K562 (cell line): ENCODE results near the gene NUCKS1.

Source experiments
- HDAC2 ChIP-seq: fragments of 450-650 bp; IDR thresholded peaks from 2 replicates; pipeline ENCODE4 v1.6.1; 2016; ENCODE audit warnings: mild to moderate bottlenecking
- MAFK ChIP-seq: IDR thresholded peaks from 2 replicates; pipeline ENCODE4 v1.6.1; 2011; ENCODE audit warnings: low read length, improper control_type of control experiment
- MXI1 ChIP-seq: IDR thresholded peaks from 2 replicates; pipeline ENCODE4 v1.6.1; 2011; ENCODE audit warnings: low read depth, mild to moderate bottlenecking, improper control_type of control experiment, low read length
- TF ChIP-seq, protein P1 (sequence below), 3 experiments: IDR thresholded peaks in 2 of 3; conservative IDR thresholded peaks in 1 of 3; 2 replicates each; pipeline ENCODE4 v1.5.1; 2011 to 2012; ENCODE audit warnings: low read length in 3 of 3, mild to moderate bottlenecking in 3 of 3, control low read depth in 2 of 3, improper control_type of control experiment in 1 of 3, inconsistent platforms in 1 of 3, low read depth in 1 of 3, mixed read lengths in 1 of 3, moderate library complexity in 1 of 3; ENCODE audit not compliant: insufficient read depth in 2 of 3

DNA sequence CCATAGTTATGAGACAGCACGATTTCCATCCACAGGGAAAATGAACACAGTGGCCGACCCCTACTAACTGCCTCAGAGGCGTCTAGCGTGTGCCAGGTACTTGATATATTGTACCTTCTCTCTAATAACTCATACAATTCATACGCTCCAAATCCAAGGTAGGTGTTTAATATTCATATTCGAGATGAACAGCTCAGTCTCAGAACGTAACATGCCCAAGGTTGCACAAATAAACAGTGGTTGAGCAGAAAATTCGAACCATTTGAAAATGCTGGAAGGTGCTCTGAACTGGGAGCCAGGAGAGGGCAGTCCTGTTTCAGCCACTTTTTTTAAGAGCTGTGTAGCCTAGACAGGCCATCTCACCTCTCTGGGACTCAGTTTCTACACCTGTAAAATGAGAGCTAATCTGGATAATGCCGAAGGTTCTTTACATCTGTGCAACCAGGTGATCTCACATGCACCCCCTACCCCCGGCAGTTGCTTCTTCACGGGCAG lies 77.5 kb downstream of the NUCKS1 start:
- TF ChIP-seq MXI1 (no peak), MAFK (no peak), HDAC2 (no peak)
- TF ChIP-seq, protein P1, sequence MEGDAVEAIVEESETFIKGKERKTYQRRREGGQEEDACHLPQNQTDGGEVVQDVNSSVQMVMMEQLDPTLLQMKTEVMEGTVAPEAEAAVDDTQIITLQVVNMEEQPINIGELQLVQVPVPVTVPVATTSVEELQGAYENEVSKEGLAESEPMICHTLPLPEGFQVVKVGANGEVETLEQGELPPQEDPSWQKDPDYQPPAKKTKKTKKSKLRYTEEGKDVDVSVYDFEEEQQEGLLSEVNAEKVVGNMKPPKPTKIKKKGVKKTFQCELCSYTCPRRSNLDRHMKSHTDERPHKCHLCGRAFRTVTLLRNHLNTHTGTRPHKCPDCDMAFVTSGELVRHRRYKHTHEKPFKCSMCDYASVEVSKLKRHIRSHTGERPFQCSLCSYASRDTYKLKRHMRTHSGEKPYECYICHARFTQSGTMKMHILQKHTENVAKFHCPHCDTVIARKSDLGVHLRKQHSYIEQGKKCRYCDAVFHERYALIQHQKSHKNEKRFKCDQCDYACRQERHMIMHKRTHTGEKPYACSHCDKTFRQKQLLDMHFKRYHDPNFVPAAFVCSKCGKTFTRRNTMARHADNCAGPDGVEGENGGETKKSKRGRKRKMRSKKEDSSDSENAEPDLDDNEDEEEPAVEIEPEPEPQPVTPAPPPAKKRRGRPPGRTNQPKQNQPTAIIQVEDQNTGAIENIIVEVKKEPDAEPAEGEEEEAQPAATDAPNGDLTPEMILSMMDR (IDR thresholded peaks at IDR 0.05 in 2 of 3, conservative IDR thresholded peaks at IDR 0.05 in 1 of 3; ENCODE audit: insufficient read depth in 2 of 3, low read depth in 1 of 3, low read length in 3 of 3) = peak; percentile 42 to 75 (median 47); a peak in 4 of 6 replicates
